Neural cell (in vitro differentiated cells): ENCODE measurements around the gene FYN.

Source experiments
- EP300 ChIP-seq: fragments of 450-650 bp; conservative IDR thresholded peaks from 2 replicates; pipeline ENCODE4 v1.6.1; 2014; ENCODE audit warnings: antibody characterized with exemption, mild to moderate bottlenecking, moderate library complexity; ENCODE audit not compliant: poor library complexity, severe bottlenecking
- EZH2 ChIP-seq: fragments of 200-600, 300-800 bp; shearing (Covaris generic), sonication (generic); IDR thresholded peaks from 2 replicates; pipeline ENCODE4 v1.6.1; 2014; ENCODE audit warnings: antibody characterized with exemption, low read length, borderline replicate concordance, mild to moderate bottlenecking; ENCODE audit not compliant: insufficient read depth, poor library complexity, severe bottlenecking
- POLR2AphosphoS5 ChIP-seq: IDR thresholded peaks from 2 replicates; pipeline ENCODE4 v1.6.1; 2012
- RAD21 ChIP-seq: fragments of 450-650 bp; conservative IDR thresholded peaks from 2 replicates; pipeline ENCODE4 v1.6.1; 2014; ENCODE audit warnings: antibody characterized with exemption, mild to moderate bottlenecking, moderate library complexity
- REST ChIP-seq: IDR thresholded peaks from 2 replicates; pipeline ENCODE4 v1.6.1; 2012; ENCODE audit warnings: borderline replicate concordance
- SMC3 ChIP-seq: fragments of 450-650 bp; conservative IDR thresholded peaks from 2 replicates; pipeline ENCODE4 v1.6.1; 2014; ENCODE audit warnings: antibody characterized with exemption, mild to moderate bottlenecking, moderate library complexity; ENCODE audit not compliant: poor library complexity
- TAF1 ChIP-seq: IDR thresholded peaks from 2 replicates; pipeline ENCODE4 v1.6.1; 2012; ENCODE audit warnings: low read depth
- TF ChIP-seq, protein P1 (sequence below): fragments of 450-650 bp; IDR thresholded peaks from 2 replicates; pipeline ENCODE4 v1.5.1; 2014; ENCODE audit warnings: antibody characterized with exemption, mild to moderate bottlenecking, moderate library complexity; ENCODE audit not compliant: poor library complexity, severe bottlenecking

DNA sequence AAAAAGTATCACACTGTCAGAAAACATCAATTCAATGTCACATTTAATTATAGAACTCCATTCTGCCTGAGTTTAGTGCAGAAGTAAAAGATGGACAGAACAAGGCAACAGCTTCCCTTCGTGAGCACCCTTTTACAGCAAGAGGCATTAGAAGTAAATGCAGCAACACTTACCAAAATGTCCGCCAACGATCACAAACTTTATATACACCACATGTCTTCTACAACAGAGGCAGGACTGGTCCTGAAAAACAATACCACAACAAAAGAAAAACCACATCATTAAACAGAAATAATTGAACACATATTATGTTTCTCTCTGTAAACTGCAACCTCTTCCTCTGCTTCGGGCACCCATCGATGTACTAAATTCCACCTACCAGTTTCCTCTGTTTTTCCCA lies 92.9 kb downstream of the FYN start:
- TF ChIP-seq POLR2AphosphoS5 (no peak), REST (no peak), TAF1 (no peak), SMC3 (no peak), EZH2 (no peak), EP300 (no peak), RAD21 (no peak)
- TF ChIP-seq, protein P1, sequence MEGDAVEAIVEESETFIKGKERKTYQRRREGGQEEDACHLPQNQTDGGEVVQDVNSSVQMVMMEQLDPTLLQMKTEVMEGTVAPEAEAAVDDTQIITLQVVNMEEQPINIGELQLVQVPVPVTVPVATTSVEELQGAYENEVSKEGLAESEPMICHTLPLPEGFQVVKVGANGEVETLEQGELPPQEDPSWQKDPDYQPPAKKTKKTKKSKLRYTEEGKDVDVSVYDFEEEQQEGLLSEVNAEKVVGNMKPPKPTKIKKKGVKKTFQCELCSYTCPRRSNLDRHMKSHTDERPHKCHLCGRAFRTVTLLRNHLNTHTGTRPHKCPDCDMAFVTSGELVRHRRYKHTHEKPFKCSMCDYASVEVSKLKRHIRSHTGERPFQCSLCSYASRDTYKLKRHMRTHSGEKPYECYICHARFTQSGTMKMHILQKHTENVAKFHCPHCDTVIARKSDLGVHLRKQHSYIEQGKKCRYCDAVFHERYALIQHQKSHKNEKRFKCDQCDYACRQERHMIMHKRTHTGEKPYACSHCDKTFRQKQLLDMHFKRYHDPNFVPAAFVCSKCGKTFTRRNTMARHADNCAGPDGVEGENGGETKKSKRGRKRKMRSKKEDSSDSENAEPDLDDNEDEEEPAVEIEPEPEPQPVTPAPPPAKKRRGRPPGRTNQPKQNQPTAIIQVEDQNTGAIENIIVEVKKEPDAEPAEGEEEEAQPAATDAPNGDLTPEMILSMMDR, result no peak
